Tibial nerve (tissue), 4 donors: ENCODE data around the gene GIMAP7.
"Not testable (repeated sequence)": the region's sequence is repeated elsewhere in the genome, so short reads cannot be mapped to it uniquely, and the experiment has no call there.

ENCODE experiments used
- CTCF ChIP-seq, 5 experiments: fragments of 200-600 bp in 3 of 5; fragments of 450-650 bp in 2 of 5; sonication (generic) in 3 of 5; IDR thresholded peaks; one replicate each; pipeline ENCODE4 v1.5.1; 2016 to 2019; ENCODE audit warnings: antibody characterized with exemption in 5 of 5, mild to moderate bottlenecking in 3 of 5, moderate library complexity in 2 of 5
- EP300 ChIP-seq, 2 donors: sonication (generic); formaldehyde crosslinking; IDR thresholded peaks; one replicate each; pipeline ENCODE4 v1.6.1; 2017; ENCODE audit warnings: antibody characterized with exemption in 2 of 2, mild to moderate bottlenecking in 1 of 2
- POLR2A ChIP-seq, 2 donors: fragments of 450-650 bp; IDR thresholded peaks; one replicate each; pipeline ENCODE4 v1.6.1; 2017; ENCODE audit warnings: antibody characterized with exemption in 2 of 2, mild to moderate bottlenecking in 2 of 2, moderate library complexity in 2 of 2

DNA sequence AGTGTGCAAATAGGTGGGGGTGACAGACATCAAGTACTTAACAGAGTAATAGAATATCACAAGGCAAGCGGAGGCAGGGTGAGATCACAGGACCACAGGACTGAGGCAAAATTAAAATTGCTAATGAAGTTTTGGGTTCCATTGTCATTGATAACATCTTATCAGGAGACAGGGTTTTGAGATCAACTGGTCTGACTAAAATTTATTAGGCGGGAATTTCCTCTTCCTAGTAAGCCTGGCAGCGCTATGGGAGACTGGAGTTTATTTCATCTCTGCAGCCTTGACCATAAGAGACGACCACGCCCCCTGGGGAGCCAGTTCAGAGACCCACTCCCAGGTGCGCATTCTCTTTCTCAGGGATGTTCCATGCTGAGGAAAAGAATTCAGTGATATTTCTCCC, 8.3 kb downstream of the GIMAP7 start:
- not testable (repeated sequence) for TF ChIP-seq CTCF, EP300, POLR2A (IDR thresholded peaks at IDR 0.05)
